ENCODE data around the gene CRB3. TPM values are rescaled to one million over a fixed set of nuclear protein-coding genes. Genes with fewer than 3 reads are reported as not detected.

Gene CRB3
- total and polyA plus RNA-seq, 2 of the 13 experiments (the other 11 are each of a cell fraction or from before 2014, with no cell fraction given): 10.6 to 25.6 TPM

- Histone ChIP-seq H3K27me3 (ENCODE audit: control insufficient read depth in 1 of 2, insufficient read depth in 2 of 2, low read length in 2 of 2) (peaks cover 2 to 16% of the 10 kb centered on the region in 2 experiments; a peak in 3 of 5 replicates), H3K4me3 (replicated peaks in 1 of 3; ENCODE audit: insufficient read depth in 1 of 3, low read depth in 2 of 3, low read length in 3 of 3) (no peak overlapping the region), H2AFZ (ENCODE audit: low read length) (no peak overlapping the region), H3K9me3 (ENCODE audit: low read length) (no peaks in the 10 kb centered on the region), H3K79me2 (ENCODE audit: insufficient read depth, low read length) (no peaks in the 10 kb centered on the region), H3K36me3 (replicated peaks in 1 of 2; ENCODE audit: control insufficient read depth in 1 of 2, insufficient read depth in 2 of 2, low read length in 2 of 2) (no peaks in the 10 kb centered on the region), H3K9ac (ENCODE audit: insufficient read depth, low read depth, low read length) (no peak overlapping the region), H4K20me1 (ENCODE audit: insufficient read depth, low read length) (no peaks in the 10 kb centered on the region), H3K4me2 (ENCODE audit: low read depth, low read length) (no peak overlapping the region), H3K4me1 (ENCODE audit: insufficient read depth, low read length) (peaks cover 30% of the 10 kb centered on the region), H3K27ac (ENCODE audit: extremely low read length, insufficient read depth, low read length) (no peak overlapping the region)
- no peak for ATAC-seq
- intact Hi-C loops (cut with micrococcal nuclease; ENCODE audit: unreplicated experiment) (loop anchor here (10.0 kb wide), 1 partner anchor 384 kb away; no protein-coding TSS in a partner anchor), in situ Hi-C loops (cut with HindIII; ENCODE audit: extremely low pct_ligation_motif_present, low pct_unique_long_range_greater_than_20kb) (no loop called here)
- BruUV-seq (replicated peaks): no TSS peak
- ChIA-PET CTCF (ENCODE audit: low intra/inter-chr PET ratio, low total read pairs) (interaction anchor here (0.9 to 1.3 kb wide), 2 partner anchors 36 to 151 kb away, joined by 3 read pairs; no protein-coding TSS in a partner anchor), POLR2A (no interaction called here)
- 56% methylated on average over 6 of the region's 10 CpGs for WGBS (ENCODE audit: low lambda C conversion rate)
- no peak for FAIRE-seq
- no peak for TF ChIP-seq MAF1 (CRISPR knock-in tag; IDR thresholded peaks at IDR 0.05; ENCODE audit: borderline replicate concordance)
- TF ChIP-seq ATF7 (IDR thresholded peaks at IDR 0.05): no peak
- TF ChIP-seq ATF7 (CRISPR knock-in tag; IDR thresholded peaks at IDR 0.05): no peak
- TF ChIP-seq SALL2 (CRISPR knock-in tag; IDR thresholded peaks at IDR 0.05): 0 out of 2 replicates have a peak, but pooled peaks have one; percentile 7
- no peak for DNase-seq (ENCODE audit: low spot score)
These were observed 16.9 kb downstream of the CRB3 start for GRCh38 chr19:6480848-6481415.

- Histone ChIP-seq H3K27me3 (ENCODE audit: control insufficient read depth in 1 of 2, insufficient read depth in 2 of 2, low read length in 2 of 2) (peaks cover 2 to 16% of the 10 kb centered on the region in 2 experiments; a peak in 3 of 5 replicates), H3K27ac (ENCODE audit: extremely low read length, insufficient read depth, low read length) (no peak within 1 kb of the TSS), H3K4me1 (ENCODE audit: insufficient read depth, low read length) (peaks cover 23% of the 10 kb centered on the region), H3K79me2 (ENCODE audit: insufficient read depth, low read length) (no peaks in the 10 kb centered on the region), H3K4me3 (replicated peaks in 1 of 3; ENCODE audit: insufficient read depth in 1 of 3, low read depth in 2 of 3, low read length in 3 of 3) (peak within 1 kb of the TSS in 1 of 3 experiments; percentile 34; a peak in 1 of 6 replicates), H2AFZ (ENCODE audit: low read length) (no peak within 1 kb of the TSS), H3K9ac (ENCODE audit: insufficient read depth, low read depth, low read length) (no peak within 1 kb of the TSS), H4K20me1 (ENCODE audit: insufficient read depth, low read length) (no peaks in the 10 kb centered on the region), H3K36me3 (replicated peaks in 1 of 2; ENCODE audit: control insufficient read depth in 1 of 2, insufficient read depth in 2 of 2, low read length in 2 of 2) (no peaks in the 10 kb centered on the region), H3K4me2 (ENCODE audit: low read depth, low read length) (peak within 1 kb of the TSS; percentile 18), H3K9me3 (ENCODE audit: low read length) (no peaks in the 10 kb centered on the region)
- ATAC-seq (peak; percentile 85), DNase-seq (ENCODE audit: low spot score) (peak; percentile 47), FAIRE-seq (peak; percentile 62)
- 11% methylated on average over 10 of the region's 24 CpGs for WGBS (ENCODE audit: low lambda C conversion rate)
- ChIA-PET POLR2A (no interaction called here), CTCF (ENCODE audit: low intra/inter-chr PET ratio, low total read pairs) (interaction anchor here (0.8 to 1.3 kb wide), 4 partner anchors 35 to 382 kb away, joined by 3 to 6 read pairs (median 4); no protein-coding TSS in a partner anchor)
- BruUV-seq (replicated peaks): no TSS peak
- in situ Hi-C loops (cut with HindIII; ENCODE audit: extremely low pct_ligation_motif_present, low pct_unique_long_range_greater_than_20kb): no loop called here
- intact Hi-C loops (cut with micrococcal nuclease; ENCODE audit: unreplicated experiment): loop anchor here (10.0 kb wide), 1 partner anchor 383 kb away; no protein-coding TSS in a partner anchor
- TF ChIP-seq HNF1B (CRISPR knock-in tag; IDR thresholded peaks at IDR 0.05) (0 out of 2 replicates have a peak, but pooled peaks have one; percentile 26), HOXA3 (CRISPR knock-in tag; IDR thresholded peaks at IDR 0.05) (0 out of 2 replicates have a peak, but pooled peaks have one; percentile 42), ZBTB33 (CRISPR knock-in tag; IDR thresholded peaks at IDR 0.05) (0 out of 2 replicates have a peak, but pooled peaks have one; percentile 5), NR2F6 (IDR thresholded peaks at IDR 0.05) (no peak), NR2F6 (CRISPR knock-in tag; IDR thresholded peaks at IDR 0.05) (0 out of 2 replicates have a peak, but pooled peaks have one; percentile 7), CTCF (CRISPR knock-in tag; IDR thresholded peaks at IDR 0.05) (peak; percentile 88), BHLHE40 (IDR thresholded peaks at IDR 0.05; ENCODE audit: low read length) (0 out of 2 replicates have a peak, but pooled peaks have one; percentile 6)
These were observed 17.7 kb downstream of the CRB3 start, which contains the start of gene DENND1C for GRCh38 chr19:6481541-6482342. Gene DENND1C, minus strand, starts transcription at chr19:6481787. Its CDS starts 92 bp downstream, at chr19:6481695.

Data from HepG2 (cell line).